RWPE1 (cell line): ENCODE data around the gene RASSF5.

ENCODE experiments used
- CTCF ChIA-PET: fragments of 350-600 bp; sonication (Branson Sonifier 250); formaldehyde crosslinking; extraction: SDS; loops from one replicate; lab custom pipeline; 2021; lab: Yijun Ruan, JAX
- POLR2A ChIA-PET: fragments of 400-600 bp; formaldehyde crosslinking; extraction: SDS; loops from one replicate; lab custom pipeline; 2020; ENCODE audit warnings: antibody characterized with exemption; ENCODE audit not compliant: low non-redundant PET; lab: Yijun Ruan, JAX
- DNase-seq: peaks from one replicate; pipeline ENCODE4 v3.0.0; 2012; ENCODE audit warnings: low spot score
- H3K27ac ChIP-seq: fragments of 450-650 bp; 2 replicates; pipeline ENCODE4 v1.5.1; 2017
- TF ChIP-seq, protein P1 (sequence below): fragments of 450-650 bp; conservative IDR thresholded peaks from 2 replicates; pipeline ENCODE4 v1.5.1; 2017; ENCODE audit warnings: low read depth, mild to moderate bottlenecking

RASSF5 gene

DNA sequence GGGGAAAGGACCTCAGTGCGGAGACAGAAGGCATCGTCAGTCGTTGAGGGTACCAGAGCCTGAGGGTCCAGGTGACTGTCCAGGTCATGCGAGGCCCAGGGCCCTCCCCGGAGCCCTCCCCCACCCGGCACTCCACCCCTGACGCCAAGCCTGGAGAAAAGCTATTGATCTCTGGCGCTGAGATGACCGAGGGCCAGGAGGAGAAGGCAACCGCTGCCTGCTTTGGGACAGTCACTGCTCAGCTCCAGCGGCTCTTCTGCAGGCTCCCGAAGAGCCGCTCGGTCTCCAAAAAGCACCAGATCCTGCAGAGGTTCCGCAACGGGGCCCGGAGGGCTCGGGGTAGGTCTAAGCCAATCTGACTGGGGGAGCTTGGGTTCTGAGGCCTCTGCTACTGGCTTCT lies 10.9 kb downstream of the RASSF5 start:
- H3K27ac ChIP-seq: peak overlapping the region; percentile 8; the same call in 1 of the 2 replicates
- no peak for DNase-seq
- ChIA-PET CTCF (interaction anchor here (1.0 to 1.2 kb wide), 2 partner anchors 26 to 27 kb away, joined by 4 to 6 read pairs; no protein-coding TSS in a partner anchor), POLR2A (interaction anchor here (0.7 kb wide), 1 partner anchor 1455 kb away, joined by 3 read pairs; no protein-coding TSS in a partner anchor)
- TF ChIP-seq, protein P1, sequence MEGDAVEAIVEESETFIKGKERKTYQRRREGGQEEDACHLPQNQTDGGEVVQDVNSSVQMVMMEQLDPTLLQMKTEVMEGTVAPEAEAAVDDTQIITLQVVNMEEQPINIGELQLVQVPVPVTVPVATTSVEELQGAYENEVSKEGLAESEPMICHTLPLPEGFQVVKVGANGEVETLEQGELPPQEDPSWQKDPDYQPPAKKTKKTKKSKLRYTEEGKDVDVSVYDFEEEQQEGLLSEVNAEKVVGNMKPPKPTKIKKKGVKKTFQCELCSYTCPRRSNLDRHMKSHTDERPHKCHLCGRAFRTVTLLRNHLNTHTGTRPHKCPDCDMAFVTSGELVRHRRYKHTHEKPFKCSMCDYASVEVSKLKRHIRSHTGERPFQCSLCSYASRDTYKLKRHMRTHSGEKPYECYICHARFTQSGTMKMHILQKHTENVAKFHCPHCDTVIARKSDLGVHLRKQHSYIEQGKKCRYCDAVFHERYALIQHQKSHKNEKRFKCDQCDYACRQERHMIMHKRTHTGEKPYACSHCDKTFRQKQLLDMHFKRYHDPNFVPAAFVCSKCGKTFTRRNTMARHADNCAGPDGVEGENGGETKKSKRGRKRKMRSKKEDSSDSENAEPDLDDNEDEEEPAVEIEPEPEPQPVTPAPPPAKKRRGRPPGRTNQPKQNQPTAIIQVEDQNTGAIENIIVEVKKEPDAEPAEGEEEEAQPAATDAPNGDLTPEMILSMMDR: no peak

DNA sequence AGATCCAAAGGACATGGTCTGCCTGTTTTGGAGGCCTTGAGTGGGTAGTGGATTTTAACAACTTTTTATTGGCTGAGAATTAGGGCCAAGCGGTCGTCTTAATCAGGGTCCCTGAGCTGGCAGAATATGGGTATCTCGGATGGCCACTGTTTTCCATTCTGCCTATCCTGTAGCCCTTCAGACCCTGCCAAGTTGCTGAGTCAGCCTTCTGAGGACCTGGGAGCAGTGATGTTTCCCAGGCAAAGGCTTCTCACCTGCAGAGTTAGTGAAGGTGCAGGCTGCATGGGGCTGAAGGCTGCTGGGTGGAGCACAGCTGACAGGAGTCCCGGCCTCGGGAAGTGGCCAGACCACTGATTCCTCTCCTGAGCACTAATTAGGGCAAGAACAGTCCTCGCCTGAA lies 11.4 kb downstream of the RASSF5 start:
- CTCF ChIA-PET: interaction anchor here (0.6 to 1.2 kb wide), 3 partner anchors 26 to 57 kb away, joined by 4 to 6 read pairs (median 4); no protein-coding TSS in a partner anchor
- TF ChIP-seq, protein P1: no peak
- POLR2A ChIA-PET: interaction anchor here (0.7 kb wide), 1 partner anchor 1456 kb away, joined by 3 read pairs; no protein-coding TSS in a partner anchor

DNA sequence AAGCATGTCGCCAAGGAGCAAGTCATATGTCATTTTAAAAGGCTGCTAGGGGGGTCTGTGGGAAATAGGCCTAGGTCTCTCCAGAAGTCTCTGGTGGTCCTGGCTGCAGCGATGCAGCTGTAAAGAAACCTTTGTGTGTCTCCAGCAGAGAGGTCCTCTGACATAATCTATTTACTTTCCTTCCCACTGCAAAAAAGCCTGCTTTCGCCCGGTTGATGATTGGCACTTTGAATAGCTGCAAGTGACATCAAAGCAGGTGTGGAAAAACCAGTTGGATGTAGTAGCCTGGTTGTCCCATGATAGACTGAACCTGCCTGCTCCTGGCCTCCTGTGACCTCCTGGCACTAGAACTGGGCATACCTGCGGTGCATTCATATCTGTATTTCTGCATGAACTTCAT lies 13.8 kb downstream of the RASSF5 start:
- ChIA-PET CTCF (interaction anchor here (0.6 to 3.1 kb wide), 4 partner anchors 24 to 88 kb away, joined by 5 to 16 read pairs (median 6); no protein-coding TSS in a partner anchor), POLR2A (no interaction called here)
- DNase-seq: no peak

More for the DNA sequence above, 11.4 kb downstream of the RASSF5 start:
- H3K27ac ChIP-seq: peak overlapping the region; percentile 8; the same call in 1 of the 2 replicates
- DNase-seq: no peak

DNA sequence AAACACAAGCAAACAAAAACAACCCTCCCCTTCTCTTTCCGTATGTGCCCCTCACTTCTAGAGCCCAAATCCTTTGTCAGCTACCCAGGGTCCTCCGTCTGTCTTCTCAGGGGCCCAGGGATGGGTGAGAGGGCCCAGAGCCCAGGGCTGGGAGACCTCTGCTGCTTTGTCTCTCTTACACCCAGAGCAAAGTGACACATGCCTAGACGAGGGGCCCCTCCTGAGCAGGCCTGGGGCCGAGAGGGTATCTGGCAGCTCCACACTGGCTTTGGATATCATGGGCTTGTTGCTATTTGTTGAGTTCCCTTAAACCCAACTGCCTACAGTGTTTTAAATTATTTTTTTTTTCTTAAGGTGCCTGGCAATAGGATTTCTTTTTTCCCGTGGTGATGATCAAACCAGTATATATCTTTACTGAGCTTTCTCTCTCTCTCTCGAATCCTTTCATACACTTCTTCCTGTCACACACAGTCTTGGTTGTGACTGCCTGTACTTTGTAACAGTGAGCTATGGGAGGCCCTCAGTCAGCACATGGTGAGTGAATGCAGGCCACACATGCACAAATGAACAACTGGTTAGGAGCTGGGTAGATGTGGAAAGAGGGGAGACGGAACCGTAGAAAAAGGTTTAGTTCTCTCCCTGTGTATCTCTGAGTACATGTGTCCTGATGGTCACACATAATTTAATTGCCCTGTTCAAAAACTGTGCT lies 14.5 kb downstream of the RASSF5 start:
- CTCF ChIA-PET: interaction anchor here (0.6 to 3.1 kb wide), 6 partner anchors 10 to 87 kb away, joined by 4 to 16 read pairs (median 6); no protein-coding TSS in a partner anchor
- DNase-seq: no peak
- H3K27ac ChIP-seq: peak overlapping the region; percentile 37; the same call in 1 of the 2 replicates
- POLR2A ChIA-PET: no interaction called here
- TF ChIP-seq, protein P1: no peak

More for the DNA sequence above, 13.8 kb downstream of the RASSF5 start:
- TF ChIP-seq, protein P1: no peak
- peak overlapping the region; percentile 37 for H3K27ac ChIP-seq

DNA sequence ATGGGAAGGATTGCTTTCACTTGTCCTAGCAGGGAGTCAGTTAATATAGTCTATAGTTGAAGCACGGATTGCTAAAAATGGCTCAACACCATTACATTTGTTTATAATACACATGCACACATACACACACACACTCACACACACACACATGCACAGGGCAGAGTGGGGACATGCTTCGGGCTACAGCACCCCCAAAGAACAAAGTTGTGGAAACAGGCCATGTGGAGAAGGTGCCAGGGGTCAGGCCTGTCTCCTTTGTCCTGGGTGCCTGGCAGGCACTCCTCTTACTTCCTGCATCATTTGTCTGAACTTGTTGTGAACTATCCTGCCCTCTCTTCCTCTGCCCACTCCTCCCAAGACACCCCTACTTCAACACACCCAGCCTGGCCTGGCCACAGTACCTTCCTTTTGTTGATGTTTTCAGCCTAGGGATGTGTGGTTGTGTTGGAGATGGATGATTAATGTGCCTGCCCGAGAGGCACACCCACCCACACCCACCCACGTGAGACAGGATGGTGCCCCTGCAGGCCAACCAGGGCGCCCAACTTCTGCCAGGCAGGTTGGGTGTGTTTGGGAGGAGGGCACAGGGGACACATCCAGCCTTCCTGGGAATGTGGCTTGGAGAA lies 17.5 kb downstream of the RASSF5 start:
- peak overlapping the region; percentile 86 for H3K27ac ChIP-seq
- ChIA-PET POLR2A (no interaction called here), CTCF (interaction anchor here (0.7 to 1.1 kb wide), 3 partner anchors 10 to 59 kb away, joined by 3 to 4 read pairs (median 3); no protein-coding TSS in a partner anchor)
- peak; percentile 91 for DNase-seq
- TF ChIP-seq, protein P1: peak; percentile 24; the same call in 1 of the 2 replicates
